Trophoblast cell (in vitro differentiated cells and primary cell): ENCODE results near the gene NKAPD1.
"Not testable (repeated sequence)": the region's sequence is repeated elsewhere in the genome, so short reads cannot be mapped to it uniquely, and the experiment has no call there.

Source experiments
- DNase-seq, 2 donors: peaks; one replicate each; pipeline ENCODE4 v3.0.0-alpha.2; 2016
- H2AFZ ChIP-seq: 2 replicates; pipeline ENCODE4 v1.6.1; 2013; ENCODE audit warnings: low read length, moderate library complexity, mild to moderate bottlenecking; ENCODE audit not compliant: insufficient read depth, poor library complexity
- H2AK5ac ChIP-seq: 2 replicates; pipeline ENCODE4 v1.6.1; 2013; ENCODE audit warnings: mild to moderate bottlenecking, low read length
- H2BK120ac ChIP-seq: 2 replicates; pipeline ENCODE4 v1.6.1; 2013; ENCODE audit warnings: low read length, mild to moderate bottlenecking, moderate library complexity; ENCODE audit not compliant: insufficient read depth, poor library complexity
- H2BK12ac ChIP-seq: 2 replicates; pipeline ENCODE4 v1.6.1; 2013; ENCODE audit warnings: mild to moderate bottlenecking, low read length, moderate library complexity
- H2BK5ac ChIP-seq: 2 replicates; pipeline ENCODE4 v1.6.1; 2013; ENCODE audit warnings: low read length, low read depth, moderate library complexity, mild to moderate bottlenecking; ENCODE audit not compliant: poor library complexity
- H3K14ac ChIP-seq: 2 replicates; pipeline ENCODE4 v1.6.1; 2013; ENCODE audit warnings: mild to moderate bottlenecking, low read length
- H3K18ac ChIP-seq: 2 replicates; pipeline ENCODE4 v1.6.1; 2013; ENCODE audit warnings: mild to moderate bottlenecking, low read length
- H3K23ac ChIP-seq: 2 replicates; pipeline ENCODE4 v1.6.1; 2013; ENCODE audit warnings: low read length
- H3K27ac ChIP-seq: 2 replicates; pipeline ENCODE4 v1.5.1; 2013; ENCODE audit warnings: low read depth, mild to moderate bottlenecking, inconsistent platforms, low read length, moderate library complexity
- H3K27me3 ChIP-seq: 2 replicates; pipeline ENCODE4 v1.6.1; 2013; ENCODE audit warnings: inconsistent platforms, mild to moderate bottlenecking, low read length, moderate library complexity; ENCODE audit not compliant: insufficient read depth
- H3K36me3 ChIP-seq, 2 experiments: 1 replicate in 1 of 2; 2 replicates in 1 of 2; pipeline ENCODE4 v1.6.1; 2013; ENCODE audit warnings: low read length in 2 of 2, mild to moderate bottlenecking in 2 of 2, moderate library complexity in 1 of 2; ENCODE audit not compliant: insufficient read depth in 2 of 2, control insufficient read depth in 1 of 2
- H3K4ac ChIP-seq: 2 replicates; pipeline ENCODE4 v1.6.1; 2013; ENCODE audit warnings: low read depth, mild to moderate bottlenecking, low read length, moderate library complexity
- H3K4me1 ChIP-seq, 2 experiments: 1 replicate in 1 of 2; 2 replicates in 1 of 2; pipeline ENCODE4 v1.6.1; 2013; ENCODE audit warnings: low read length in 2 of 2, mild to moderate bottlenecking in 2 of 2, moderate library complexity in 1 of 2; ENCODE audit not compliant: insufficient read depth in 2 of 2, control insufficient read depth in 1 of 2
- H3K4me2 ChIP-seq: 2 replicates; pipeline ENCODE4 v1.6.1; 2013; ENCODE audit warnings: inconsistent platforms, mild to moderate bottlenecking, low read length, moderate library complexity
- H3K4me3 ChIP-seq: 2 replicates; pipeline ENCODE4 v1.5.1; 2013; ENCODE audit warnings: mild to moderate bottlenecking, low read depth, low read length, inconsistent platforms
- H3K79me1 ChIP-seq: one replicate; pipeline ENCODE4 v1.6.1; 2013; ENCODE audit warnings: low read length
- H3K79me2 ChIP-seq: 2 replicates; pipeline ENCODE4 v1.6.1; 2013; ENCODE audit warnings: low read length, mild to moderate bottlenecking; ENCODE audit not compliant: control insufficient read depth, insufficient read depth, poor library complexity
- H3K9ac ChIP-seq: 2 replicates; pipeline ENCODE4 v1.6.1; 2013; ENCODE audit warnings: mild to moderate bottlenecking, low read length
- H3K9me3 ChIP-seq: 2 replicates; pipeline ENCODE4 v1.6.1; 2013; ENCODE audit warnings: low read depth, mild to moderate bottlenecking, control low read depth, inconsistent platforms, low read length; ENCODE audit not compliant: insufficient read depth
- H4K12ac ChIP-seq: 2 replicates; pipeline ENCODE4 v1.6.1; 2013; ENCODE audit warnings: low read depth, mild to moderate bottlenecking, low read length, moderate library complexity
- H4K8ac ChIP-seq: 2 replicates; pipeline ENCODE4 v1.6.1; 2013; ENCODE audit warnings: low read depth, mild to moderate bottlenecking, low read length, moderate library complexity
- H4K91ac ChIP-seq: one replicate; pipeline ENCODE4 v1.6.1; 2013; ENCODE audit warnings: low read depth, mild to moderate bottlenecking, low read length, moderate library complexity
- WGBS: extraction: QIAGEN DNeasy Blood & Tissue Kit; methylation state at CpG from one replicate; pipeline ENCODE4 v1.1.7; 2013; ENCODE audit warnings: missing lambda C conversion rate; ENCODE audit not compliant: insufficient read length, insufficient coverage; ENCODE audit errors: extremely low coverage; 5-methylcytosine and 5-hydroxymethylcytosine counted together

NKAPD1 gene

GRCh38 chr11:112042161-112042960 is 31.7 kb upstream of the NKAPD1 start:
- H3K9me3 ChIP-seq: no peaks in the 10 kb centered on the region
- no peak overlapping the region for H3K4me3 ChIP-seq
- no peak overlapping the region for H2AK5ac ChIP-seq
- H3K9ac ChIP-seq: no peak overlapping the region
- H3K27me3 ChIP-seq: no peaks in the 10 kb centered on the region
- H3K18ac ChIP-seq: no peak overlapping the region
- DNase-seq: peak in 1 of 2 donors; percentile 52
- no peak overlapping the region for H4K91ac ChIP-seq
- no peak overlapping the region for H4K12ac ChIP-seq
- peaks cover 14 to 17% of the 10 kb centered on the region in 2 experiments for H3K36me3 ChIP-seq
- no peak overlapping the region for H4K8ac ChIP-seq
- no peak overlapping the region for H3K23ac ChIP-seq
- no CpG with 5 or more reads among the region's 6 CpGs for WGBS
- H2AFZ ChIP-seq: no peak overlapping the region
- H3K79me1 ChIP-seq: no peaks in the 10 kb centered on the region
- H3K4ac ChIP-seq: no peak overlapping the region
- no peaks in the 10 kb centered on the region for H3K4me1 ChIP-seq
- H2BK120ac ChIP-seq: no peak overlapping the region
- no peak overlapping the region for H2BK5ac ChIP-seq
- H2BK12ac ChIP-seq: no peak overlapping the region
- no peak overlapping the region for H3K4me2 ChIP-seq
- no peak overlapping the region for H3K14ac ChIP-seq
- H3K27ac ChIP-seq: no peak overlapping the region
- no peaks in the 10 kb centered on the region for H3K79me2 ChIP-seq

GRCh38 chr11:112042961-112043304 is 31.2 kb upstream of the NKAPD1 start:
- Histone ChIP-seq H3K4me3 (no peak overlapping the region), H3K14ac (no peak overlapping the region), H4K91ac (no peak overlapping the region), H2AK5ac (no peak overlapping the region), H4K8ac (no peak overlapping the region), H4K12ac (no peak overlapping the region), H3K4me2 (no peak overlapping the region), H3K9ac (no peak overlapping the region), H3K79me2 (no peaks in the 10 kb centered on the region), H3K36me3 (peaks cover 14 to 15% of the 10 kb centered on the region in 2 experiments), H3K4ac (no peak overlapping the region), H3K4me1 (no peaks in the 10 kb centered on the region), H3K79me1 (no peaks in the 10 kb centered on the region), H3K18ac (no peak overlapping the region), H3K27me3 (no peaks in the 10 kb centered on the region), H2BK120ac (no peak overlapping the region), H2AFZ (no peak overlapping the region), H2BK5ac (no peak overlapping the region), H3K23ac (no peak overlapping the region), H3K27ac (no peak overlapping the region), H3K9me3 (no peaks in the 10 kb centered on the region), H2BK12ac (no peak overlapping the region)
- DNase-seq: no peak
- no CpG with 5 or more reads among the region's 2 CpGs for WGBS

GRCh38 chr11:112044961-112045360 is 29.1 kb upstream of the NKAPD1 start:
- no peak overlapping the region for H3K23ac ChIP-seq
- H3K79me1 ChIP-seq: no peaks in the 10 kb centered on the region
- DNase-seq: no peak
- no peak overlapping the region for H3K4ac ChIP-seq
- H3K14ac ChIP-seq: no peak overlapping the region
- no peak overlapping the region for H3K27ac ChIP-seq
- no peak overlapping the region for H2AK5ac ChIP-seq
- no peak overlapping the region for H2BK5ac ChIP-seq
- no peaks in the 10 kb centered on the region for H3K79me2 ChIP-seq
- H3K9ac ChIP-seq: no peak overlapping the region
- no peak overlapping the region for H3K18ac ChIP-seq
- WGBS: no CpG with 5 or more reads among the region's 4 CpGs
- peaks cover 12 to 13% of the 10 kb centered on the region in 2 experiments for H3K36me3 ChIP-seq
- no peak overlapping the region for H3K4me2 ChIP-seq
- no peak overlapping the region for H3K4me3 ChIP-seq
- H2BK120ac ChIP-seq: no peak overlapping the region
- H4K91ac ChIP-seq: no peak overlapping the region
- H3K9me3 ChIP-seq: no peaks in the 10 kb centered on the region
- no peaks in the 10 kb centered on the region for H3K27me3 ChIP-seq
- H3K4me1 ChIP-seq: no peaks in the 10 kb centered on the region
- H4K8ac ChIP-seq: no peak overlapping the region
- H2BK12ac ChIP-seq: no peak overlapping the region
- no peak overlapping the region for H4K12ac ChIP-seq
- no peak overlapping the region for H2AFZ ChIP-seq

- H4K8ac ChIP-seq, H4K91ac ChIP-seq, H3K23ac ChIP-seq, H3K18ac ChIP-seq, H3K79me1 ChIP-seq, H3K27ac ChIP-seq, H3K4me1 ChIP-seq, DNase-seq, H3K9ac ChIP-seq, H3K9me3 ChIP-seq, H4K12ac ChIP-seq, H3K4me3 ChIP-seq, H3K27me3 ChIP-seq, H3K79me2 ChIP-seq, H2AFZ ChIP-seq, H3K4me2 ChIP-seq, H3K14ac ChIP-seq, H2BK120ac ChIP-seq, H2BK12ac ChIP-seq, H2AK5ac ChIP-seq, H3K4ac ChIP-seq, H2BK5ac ChIP-seq: not testable (repeated sequence)
- WGBS: no CpG with 5 or more reads among the region's 2 CpGs
- peaks cover 14 to 15% of the 10 kb centered on the region in 2 experiments for H3K36me3 ChIP-seq
Measured at GRCh38 chr11:112046647-112047046, 27.5 kb upstream of the NKAPD1 start.
